ENCODE results near the gene POP4.

Gene POP4

DNA sequence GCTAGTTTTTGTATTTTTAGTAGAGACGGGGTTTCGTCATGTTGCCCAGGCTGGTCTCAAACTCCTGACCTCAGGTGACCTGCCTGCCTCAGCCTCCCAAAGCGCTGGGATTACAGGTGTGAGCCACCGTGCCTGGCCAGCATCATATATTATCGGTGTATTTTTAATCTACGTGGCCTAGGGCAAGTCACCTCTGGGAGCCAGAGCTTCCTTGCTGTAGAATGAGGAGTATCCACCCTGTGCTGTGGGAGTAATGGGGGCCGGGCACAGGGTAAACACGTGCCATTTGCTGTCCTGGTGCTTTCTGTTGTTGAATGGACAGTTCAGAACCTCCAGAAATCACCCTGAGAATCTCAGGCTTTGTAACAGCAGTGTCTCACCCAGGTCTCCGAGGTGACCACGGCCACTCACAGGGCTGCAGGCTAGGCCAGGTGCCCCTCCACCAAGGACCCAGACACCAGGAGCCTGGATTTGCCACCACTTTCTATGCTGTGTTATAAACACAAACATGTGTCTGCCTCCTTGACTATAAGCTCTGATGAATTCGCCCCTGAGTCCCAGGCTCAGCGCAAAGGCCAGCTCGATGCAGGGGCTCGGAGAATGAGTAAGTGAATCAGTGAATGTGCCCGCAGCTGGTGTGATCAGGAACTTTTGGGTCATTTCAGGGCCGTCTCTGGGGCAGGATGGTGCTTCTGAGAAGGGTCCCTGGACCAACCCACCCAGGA is 22.7 kb downstream of the POP4 start:
- in situ Hi-C loops (cut with MboI; ENCODE audit: low sequenced_read_pairs): no loop called here

DNA sequence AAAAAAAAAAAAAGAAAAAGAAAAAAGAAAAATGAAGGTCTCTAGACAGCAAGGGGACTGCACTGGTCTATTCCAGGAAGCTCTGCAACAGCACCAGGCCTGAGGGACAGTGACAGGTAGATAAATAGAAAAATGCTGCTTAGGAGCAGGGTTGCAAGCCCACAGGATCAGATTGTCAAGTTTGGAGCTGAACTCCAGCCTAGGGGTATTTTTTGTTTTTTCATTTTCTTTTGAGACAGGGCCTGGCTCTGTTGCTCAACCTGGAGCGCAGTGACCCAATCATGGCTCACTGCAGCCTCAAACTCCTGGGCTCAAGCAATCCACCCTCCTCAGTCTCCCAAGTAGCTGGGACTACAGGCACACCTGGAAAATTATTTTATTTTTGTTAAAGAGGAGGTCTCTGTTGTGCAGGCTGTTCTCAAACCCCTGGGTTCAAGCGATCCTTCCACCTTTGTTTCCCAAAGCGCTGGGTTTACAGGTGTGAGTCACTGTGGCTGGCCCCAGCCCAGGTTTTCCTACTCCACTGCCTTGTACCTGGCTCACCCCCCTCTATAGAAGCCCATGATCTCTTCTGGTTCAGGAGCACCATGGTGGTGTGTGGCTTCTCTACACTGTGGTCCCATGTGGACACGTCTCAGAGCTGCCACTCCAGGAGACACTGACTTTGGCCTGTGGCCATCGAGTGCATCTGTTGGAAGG is 23.9 kb downstream of the POP4 start:
- in situ Hi-C loops (cut with MboI; ENCODE audit: low sequenced_read_pairs): no loop called here

DNA sequence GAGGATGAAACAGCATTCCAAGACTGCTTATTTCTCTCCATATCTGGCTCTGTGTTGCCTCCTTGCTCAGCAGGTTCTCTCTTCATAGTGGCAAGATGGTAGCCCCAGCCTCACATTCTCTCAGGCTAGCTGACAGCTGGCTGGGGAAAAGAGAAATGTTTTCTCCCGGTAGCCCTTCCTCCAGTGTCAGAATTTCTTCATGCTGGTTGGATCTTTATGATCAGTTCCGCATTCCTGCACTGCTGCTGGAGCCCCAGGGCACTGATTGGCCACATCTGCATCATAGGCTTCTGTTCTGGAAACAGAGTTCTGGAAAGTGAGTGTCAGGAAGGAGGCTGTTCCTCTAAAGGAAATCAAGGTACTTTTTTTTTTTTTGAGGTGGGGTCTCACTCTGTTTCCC is 24.6 kb downstream of the POP4 start:
- in situ Hi-C loops (cut with MboI; ENCODE audit: low sequenced_read_pairs): no loop called here

DNA sequence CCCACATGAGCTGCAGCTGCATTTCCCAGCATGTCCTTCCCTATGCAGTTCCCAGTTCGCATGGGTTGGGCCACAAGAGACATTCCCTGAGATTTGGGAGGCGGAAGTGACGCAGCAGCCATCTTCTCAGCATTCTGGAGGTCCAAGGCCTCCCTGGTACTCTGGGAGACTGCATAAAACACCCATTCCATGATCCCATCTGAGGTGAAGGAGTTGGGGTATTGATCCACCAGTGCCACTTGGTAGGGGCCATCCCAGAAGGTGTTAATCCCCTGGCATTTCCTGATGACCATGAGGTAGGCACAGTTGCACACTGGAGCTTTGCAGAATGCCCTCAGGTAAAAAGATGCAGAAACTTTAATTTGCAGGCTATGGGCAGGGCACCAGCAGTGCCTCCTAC is 25.4 kb downstream of the POP4 start:
- in situ Hi-C loops (cut with MboI; ENCODE audit: low sequenced_read_pairs): no loop called here

DNA sequence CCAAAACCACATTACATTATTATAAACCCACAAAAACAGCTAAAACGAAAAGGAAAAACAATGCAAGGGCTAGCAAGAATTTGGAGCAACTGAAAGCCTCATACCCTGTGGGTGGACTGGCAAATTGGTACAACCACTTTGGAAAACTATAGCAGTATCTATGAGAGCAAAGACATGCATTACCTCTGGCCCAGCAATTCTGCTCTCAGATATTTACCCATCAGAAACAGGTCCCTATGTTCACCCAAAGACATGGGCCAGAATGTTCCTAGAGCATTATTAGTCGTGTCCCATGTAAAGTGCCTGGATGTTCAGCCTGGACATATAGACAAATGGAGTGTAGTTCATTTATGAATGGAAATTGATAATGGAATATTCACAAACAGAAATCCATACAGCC is 27.9 kb downstream of the POP4 start:
- in situ Hi-C loops (cut with MboI; ENCODE audit: low sequenced_read_pairs): no loop called here

DNA sequence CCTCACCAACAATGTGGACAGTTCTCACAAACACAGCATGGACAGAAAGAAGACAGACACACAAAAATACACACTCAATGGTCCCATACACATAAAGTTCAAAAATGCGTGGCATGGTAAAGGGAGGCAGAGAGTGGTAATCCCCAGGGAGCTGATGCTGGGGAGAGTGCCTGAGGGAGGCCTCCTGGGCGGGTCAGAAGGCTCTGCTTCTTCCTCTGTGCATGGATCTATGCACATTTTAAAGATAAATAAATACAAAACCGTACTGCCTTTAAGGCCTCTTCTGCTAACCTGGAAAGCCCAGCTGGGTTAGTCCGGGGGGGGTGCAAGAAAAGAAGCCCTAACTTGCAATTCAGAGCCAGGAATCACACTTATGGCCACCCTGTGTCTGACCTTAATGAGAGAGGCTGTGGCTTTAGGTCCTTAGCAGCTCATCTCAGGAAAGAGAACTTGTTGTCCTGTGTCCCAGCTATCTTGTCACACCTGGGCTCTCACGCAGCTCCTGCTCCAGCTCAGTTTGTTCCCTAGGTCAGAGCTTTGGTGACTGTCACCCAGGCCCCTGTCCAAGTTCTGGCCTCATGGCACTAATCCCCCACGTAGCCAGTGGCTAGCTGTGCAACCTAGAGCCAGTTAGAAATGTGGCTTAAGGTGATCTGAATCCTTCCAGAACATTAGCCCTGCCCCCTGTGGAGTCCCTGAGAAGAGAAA is 28.5 kb downstream of the POP4 start:
- in situ Hi-C loops (cut with MboI; ENCODE audit: low sequenced_read_pairs): no loop called here

DNA sequence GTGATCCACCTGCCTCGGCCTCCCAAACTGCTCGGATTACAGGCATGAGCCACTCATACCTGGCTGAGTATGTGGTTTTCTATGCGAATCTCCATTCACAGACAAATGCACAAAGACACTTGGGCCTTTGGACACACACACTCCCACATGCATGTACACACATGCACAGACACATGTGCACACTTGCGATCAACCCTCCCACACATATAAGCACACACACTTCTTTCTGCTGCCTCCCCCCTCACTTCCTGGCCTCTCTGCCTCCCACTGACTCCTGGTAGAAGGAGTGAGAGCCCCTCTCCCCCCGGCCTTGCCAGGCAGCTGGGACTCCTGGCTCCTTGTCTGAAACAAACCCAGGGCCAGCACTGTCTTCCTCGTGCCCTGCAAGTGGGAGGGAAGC is 29.9 kb downstream of the POP4 start:
- in situ Hi-C loops (cut with MboI; ENCODE audit: low sequenced_read_pairs): no loop called here

DNA sequence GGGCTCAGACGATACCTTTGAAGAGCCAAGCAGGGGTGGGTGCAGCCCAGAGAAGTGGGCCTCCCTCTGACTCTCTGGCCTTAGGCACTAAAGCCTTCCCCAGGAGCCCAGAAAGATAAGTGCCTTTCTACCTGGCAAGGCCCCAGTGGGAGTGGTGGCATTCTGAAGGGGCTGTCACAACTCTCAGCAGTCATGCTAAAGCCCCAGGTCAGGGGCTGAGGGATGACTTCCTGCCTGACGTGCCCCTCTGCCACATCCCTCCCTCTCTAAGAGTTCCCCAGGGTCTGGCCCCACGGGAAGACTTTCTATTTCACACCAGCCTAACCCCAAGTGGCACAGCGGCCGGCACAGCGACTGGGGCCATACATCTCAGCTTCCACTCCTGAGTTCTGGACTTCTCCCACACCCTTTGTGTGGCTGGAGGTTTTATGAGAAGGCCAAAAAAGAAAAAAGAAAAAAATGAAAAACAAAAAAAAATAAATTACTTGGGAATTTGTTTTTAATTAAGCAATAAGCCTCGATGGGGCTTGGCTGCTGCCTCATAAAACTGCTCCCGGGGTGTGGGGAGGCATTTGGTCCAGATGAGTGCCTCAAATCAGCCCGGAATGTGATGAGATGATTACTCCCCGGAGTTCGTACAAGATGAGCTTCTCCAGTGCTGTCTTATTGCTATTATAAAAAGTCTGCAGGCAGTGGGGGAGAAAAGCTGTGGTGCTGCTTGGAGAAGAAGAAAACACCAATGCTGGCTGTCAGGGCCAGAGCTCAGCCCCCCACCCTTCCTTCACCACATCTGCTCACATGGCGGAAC is 30.7 kb downstream of the POP4 start:
- in situ Hi-C loops (cut with MboI; ENCODE audit: low sequenced_read_pairs): no loop called here

DNA sequence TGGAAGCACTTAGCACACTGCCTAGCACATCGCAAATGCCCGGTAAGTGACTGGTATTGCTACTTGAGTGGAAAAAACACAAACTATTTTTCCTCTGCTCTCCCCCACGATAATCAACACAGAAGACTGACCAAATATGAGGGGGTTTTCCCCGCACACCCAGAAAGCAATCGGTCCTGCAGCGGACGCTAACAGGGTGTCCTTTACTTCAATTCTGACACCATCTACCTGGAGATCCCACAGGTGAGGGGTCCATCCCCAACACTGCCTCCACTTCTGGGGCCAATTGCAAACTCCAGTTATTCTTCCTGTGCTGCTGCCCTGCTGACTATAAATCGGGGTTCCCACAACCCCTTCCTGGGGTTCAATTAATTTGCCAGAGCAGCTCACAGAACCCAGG is 33.0 kb downstream of the POP4 start:
- in situ Hi-C loops (cut with MboI; ENCODE audit: low sequenced_read_pairs): no loop called here

DNA sequence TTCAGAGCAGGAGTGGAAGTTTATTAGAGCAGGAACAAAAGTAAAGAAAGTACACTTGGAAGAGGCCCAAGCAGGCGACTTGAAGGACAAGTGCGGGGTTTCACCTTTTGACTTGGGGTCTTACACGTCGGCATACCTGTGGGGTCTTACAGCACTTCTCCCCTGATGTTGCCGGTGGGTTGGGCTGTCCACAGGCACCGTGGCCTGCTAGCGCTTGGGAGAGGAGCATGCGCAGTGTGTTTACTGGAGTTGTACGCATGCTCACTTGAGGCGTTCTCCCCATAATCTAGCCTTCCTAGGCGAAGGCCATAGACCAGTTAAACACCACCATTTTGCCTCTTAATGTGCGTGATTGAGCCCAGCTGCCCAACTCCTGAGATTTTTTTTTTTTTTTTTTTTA is 34.1 kb downstream of the POP4 start:
- in situ Hi-C loops (cut with MboI; ENCODE audit: low sequenced_read_pairs): no loop called here

DNA sequence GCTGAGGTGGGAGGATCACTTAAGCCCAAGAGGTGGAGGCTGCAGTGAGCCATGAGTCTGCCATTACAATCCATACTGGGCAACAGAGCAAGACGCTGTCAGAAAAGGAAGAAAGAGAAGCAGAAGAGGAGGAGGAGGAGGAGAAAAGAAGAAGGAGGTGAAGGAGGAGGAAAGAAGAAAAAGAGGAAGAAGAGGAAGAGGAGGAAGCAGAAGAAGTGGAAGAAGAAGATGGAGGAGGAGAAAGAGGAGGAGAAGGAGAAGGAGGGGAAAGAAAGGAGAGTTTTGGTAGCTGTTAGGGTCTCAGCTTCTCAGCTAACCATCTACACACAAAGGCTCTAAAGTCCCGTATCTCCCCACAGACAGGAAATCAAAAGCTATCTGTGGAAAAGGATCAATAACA is 35.5 kb downstream of the POP4 start:
- in situ Hi-C loops (cut with MboI; ENCODE audit: low sequenced_read_pairs): no loop called here

DNA sequence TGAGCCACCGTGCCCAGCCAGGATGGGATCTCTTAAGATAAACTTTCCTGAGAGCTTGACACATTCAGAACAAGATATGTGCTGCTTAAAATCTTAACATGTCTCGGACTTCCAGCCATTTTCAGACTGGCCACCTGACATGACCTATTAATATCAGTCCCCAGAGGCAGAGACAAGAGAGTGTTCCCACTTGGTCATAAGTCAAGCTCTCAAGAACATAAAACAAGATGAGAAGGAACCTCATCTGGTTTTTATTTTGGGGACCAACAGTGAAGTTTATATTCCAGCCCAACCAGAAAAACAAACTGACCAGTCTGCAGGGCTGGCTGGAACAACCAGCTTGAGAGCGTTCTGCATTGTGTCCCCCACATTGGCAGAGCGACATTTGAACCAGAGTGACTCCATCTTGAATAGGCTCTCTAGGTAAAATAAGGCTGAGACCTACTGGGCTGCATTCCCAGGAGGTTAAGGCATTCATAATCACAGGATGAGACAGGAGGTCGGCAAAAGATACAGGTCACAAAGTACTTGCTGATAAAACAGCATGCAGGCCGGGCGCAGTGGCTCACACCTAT is 37.4 kb downstream of the POP4 start:
- in situ Hi-C loops (cut with MboI; ENCODE audit: low sequenced_read_pairs): no loop called here

DNA sequence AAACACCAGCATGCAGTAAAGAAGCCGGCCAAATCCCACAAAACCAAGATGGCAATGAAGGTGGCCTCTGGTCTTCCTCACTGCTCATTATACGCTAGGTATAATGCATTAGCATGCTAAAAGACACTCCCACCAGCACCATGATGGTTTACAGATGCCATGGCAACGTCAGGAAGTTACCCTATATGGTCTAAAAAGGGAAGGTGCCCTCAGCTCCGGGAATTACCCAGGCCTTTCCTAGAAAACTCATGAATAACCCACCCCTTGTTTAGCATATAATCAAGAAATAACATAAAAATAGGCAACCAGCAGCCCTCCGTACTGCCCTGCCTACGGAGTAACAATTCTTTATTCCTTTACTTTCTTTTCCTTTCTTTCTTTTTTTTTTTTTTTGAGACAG is 38.1 kb downstream of the POP4 start:
- in situ Hi-C loops (cut with MboI; ENCODE audit: low sequenced_read_pairs): no loop called here

DNA sequence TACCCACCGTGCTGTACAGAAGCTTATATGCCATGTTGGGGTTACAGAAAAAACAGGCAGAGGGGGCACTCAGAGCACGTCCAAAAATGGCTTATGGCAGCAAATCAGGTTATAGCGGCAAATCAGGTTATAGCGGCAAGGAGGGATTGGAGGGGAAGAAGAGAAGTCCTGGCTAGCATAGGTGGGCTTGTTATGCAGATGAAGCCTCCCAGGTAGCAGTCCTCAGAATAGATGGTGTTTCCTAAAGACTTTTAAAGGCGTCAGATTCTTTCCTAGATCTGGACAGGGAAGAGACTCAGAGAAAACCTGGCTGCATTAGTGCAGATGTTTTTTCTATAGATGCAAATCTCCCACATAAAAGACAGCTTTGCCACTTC is 39.4 kb downstream of the POP4 start:
- in situ Hi-C loops (cut with MboI; ENCODE audit: low sequenced_read_pairs): no loop called here

DNA sequence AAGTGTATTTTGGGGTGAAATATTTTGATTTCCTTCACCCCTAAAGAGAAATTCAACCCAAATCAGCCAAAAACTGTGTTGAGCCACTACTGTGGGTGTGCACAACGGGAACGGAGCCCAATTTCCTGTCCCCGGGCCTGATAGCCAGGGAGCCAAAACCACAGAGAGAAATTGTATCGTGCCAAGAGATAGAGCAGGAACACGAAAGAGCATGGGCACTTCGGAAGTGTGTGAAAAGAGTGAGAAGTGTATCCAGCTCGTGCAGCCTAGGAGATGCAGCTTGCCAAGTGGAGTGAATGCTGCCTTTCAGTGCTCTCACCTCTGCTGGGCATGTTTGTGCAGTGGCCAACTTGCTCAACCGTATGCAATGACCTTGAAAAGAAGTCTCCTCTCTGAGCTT is 39.8 kb downstream of the POP4 start:
- in situ Hi-C loops (cut with MboI; ENCODE audit: low sequenced_read_pairs): no loop called here

DNA sequence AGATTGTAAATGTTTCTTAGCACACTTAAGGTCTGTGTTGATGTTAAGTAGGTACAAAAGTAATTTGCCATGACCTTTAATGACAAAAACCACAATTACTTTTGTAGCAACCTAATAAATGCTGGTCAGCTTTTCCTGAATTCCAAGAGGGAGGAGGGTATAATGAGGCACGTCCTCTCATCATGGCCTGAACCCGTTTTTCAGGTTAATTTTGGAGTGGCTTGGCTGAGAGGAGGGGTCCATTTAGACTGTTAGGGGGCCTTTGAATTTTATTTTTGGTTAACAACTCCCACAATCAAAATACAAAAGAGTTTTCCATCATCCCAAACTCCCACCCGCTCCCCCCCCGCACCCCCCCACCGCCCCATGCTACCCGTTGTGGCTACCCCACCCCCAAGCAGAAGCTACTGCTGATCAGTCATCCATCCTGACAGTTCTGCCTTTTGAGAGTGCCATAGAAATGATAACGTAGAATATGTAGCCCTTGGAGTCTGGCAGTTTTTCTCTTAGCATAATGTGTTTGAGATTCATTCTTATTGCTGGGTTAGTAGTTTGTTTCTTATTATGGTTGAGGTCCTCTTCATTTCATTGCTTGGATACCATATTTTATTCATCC is 44.8 kb downstream of the POP4 start:
- in situ Hi-C loops (cut with MboI; ENCODE audit: low sequenced_read_pairs): no loop called here

DNA sequence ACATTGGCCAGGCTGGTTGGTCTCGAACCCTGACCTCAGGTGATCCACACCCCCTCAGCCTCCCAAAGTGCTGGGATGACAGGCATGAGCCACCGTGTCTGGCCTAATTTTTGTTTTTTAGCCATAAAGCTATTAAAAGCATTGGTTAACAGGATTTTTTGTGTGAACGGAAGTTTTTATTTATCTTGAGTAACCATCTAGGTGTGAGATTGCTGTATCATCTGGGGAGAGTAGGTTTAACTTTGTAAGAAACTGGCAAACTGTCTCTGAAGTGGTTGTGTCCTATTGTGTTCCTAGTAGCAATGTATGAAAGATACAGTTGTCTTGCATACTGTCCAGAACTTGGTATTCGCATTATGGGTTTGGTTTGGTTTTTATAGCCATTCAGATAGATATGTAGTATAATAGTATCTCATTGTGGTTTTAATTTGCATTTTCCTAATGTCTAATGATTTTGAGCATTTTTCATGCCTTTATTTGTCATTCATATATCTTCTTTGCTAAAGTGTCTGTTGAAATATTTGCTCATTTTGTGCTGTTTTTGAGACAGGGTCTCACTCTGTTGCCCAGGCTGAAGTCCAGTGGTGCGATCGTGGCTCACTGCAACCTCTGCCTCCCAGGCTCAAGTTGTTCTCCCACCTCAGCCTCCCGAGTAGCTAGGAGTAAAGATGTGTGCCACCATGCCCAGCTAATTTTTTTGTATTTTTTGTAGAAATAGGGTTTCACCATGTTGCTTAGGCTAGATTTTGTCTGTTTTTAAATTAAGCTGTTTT is 45.7 kb downstream of the POP4 start:
- in situ Hi-C loops (cut with MboI; ENCODE audit: low sequenced_read_pairs): no loop called here

DNA sequence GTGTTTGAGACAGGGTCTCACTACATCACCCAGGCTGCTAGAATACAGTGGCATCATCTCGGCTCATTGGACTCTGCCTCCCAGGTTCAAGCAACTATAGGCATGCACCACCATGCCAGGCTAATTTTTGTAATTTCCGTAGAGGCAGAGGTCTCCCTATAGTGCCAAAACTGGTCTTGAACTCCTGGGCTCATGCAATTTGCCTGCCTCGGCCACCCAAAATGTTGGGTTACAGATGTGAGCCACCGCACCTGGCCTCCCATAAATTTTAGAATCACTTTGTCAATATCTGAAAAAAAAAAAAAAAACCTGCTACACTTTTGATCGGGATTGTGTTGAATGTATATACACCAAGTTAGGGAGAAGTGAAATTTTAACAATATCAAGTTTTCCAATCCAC is 47.3 kb downstream of the POP4 start:
- in situ Hi-C loops (cut with MboI; ENCODE audit: low sequenced_read_pairs): no loop called here

DNA sequence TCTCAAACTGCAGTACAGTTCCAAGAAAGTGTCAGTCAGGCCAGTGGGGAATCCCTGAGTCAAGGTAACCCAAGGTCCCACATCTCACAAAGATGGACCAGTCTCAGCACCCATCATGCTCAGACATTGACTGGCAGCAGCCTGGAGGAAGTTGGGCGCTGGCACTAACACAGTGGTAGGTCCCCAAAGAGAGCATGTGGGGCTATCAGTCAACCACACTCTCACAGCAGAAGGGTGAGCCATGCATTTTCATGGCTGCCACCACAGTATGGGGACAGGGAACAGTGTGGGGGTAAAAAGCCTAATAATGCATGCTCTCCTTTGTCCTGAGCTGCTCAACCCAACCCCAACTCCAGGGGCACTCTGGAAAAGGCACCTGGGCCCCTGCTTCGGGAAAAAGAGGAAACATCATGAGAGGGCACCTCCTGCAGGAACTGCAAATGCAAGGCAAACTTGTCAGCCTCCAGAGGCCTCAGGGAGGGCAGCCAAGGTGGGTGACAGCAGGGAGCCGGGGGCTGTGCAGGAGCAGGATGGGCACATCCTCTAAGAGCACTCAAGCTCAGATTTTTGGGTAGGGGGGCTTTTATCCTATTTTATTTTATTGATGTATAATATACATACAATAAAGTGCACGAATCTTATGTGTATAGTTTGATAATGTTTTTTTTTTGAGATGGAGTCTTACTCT is 49.7 kb downstream of the POP4 start:
- in situ Hi-C loops (cut with MboI; ENCODE audit: low sequenced_read_pairs): no loop called here

Measured in HL-60/S4 (cell line).